Neuronal stem cell (in vitro differentiated cells): ENCODE results near the gene TMEM38B.

Experiments used
- DNase-seq: peaks from one replicate; pipeline ENCODE4 v3.0.0-alpha.2; 2013; ENCODE audit warnings: low spot score
- H2AFZ ChIP-seq: one replicate; pipeline ENCODE4 v1.6.1; 2013; ENCODE audit warnings: mild to moderate bottlenecking, low read length, inconsistent platforms
- H2AK5ac ChIP-seq: 2 replicates; pipeline ENCODE4 v1.6.1; 2013; ENCODE audit warnings: low read depth, mild to moderate bottlenecking, inconsistent platforms, low read length, moderate library complexity, mixed read lengths
- H2BK120ac ChIP-seq: 2 replicates; pipeline ENCODE4 v1.6.1; 2013; ENCODE audit warnings: low read depth, mild to moderate bottlenecking, inconsistent platforms, low read length, moderate library complexity, mixed read lengths
- H2BK12ac ChIP-seq: one replicate; pipeline ENCODE4 v1.6.1; 2013; ENCODE audit warnings: low read length, inconsistent platforms
- H2BK15ac ChIP-seq: 2 replicates; pipeline ENCODE4 v1.6.1; 2013; ENCODE audit warnings: mild to moderate bottlenecking, low read length, inconsistent platforms, mixed read lengths
- H2BK5ac ChIP-seq: one replicate; pipeline ENCODE4 v1.6.1; 2013; ENCODE audit warnings: inconsistent platforms, mild to moderate bottlenecking, low read length, moderate library complexity
- H3K14ac ChIP-seq: one replicate; pipeline ENCODE4 v1.6.1; 2013; ENCODE audit warnings: low read length, inconsistent platforms
- H3K18ac ChIP-seq: 2 replicates; pipeline ENCODE4 v1.6.1; 2013; ENCODE audit warnings: low read length, inconsistent platforms
- H3K23ac ChIP-seq: 2 replicates; pipeline ENCODE4 v1.6.1; 2013; ENCODE audit warnings: low read depth, mild to moderate bottlenecking, mixed read lengths, low read length, inconsistent platforms; ENCODE audit not compliant: poor library complexity
- H3K27ac ChIP-seq: replicated peaks from 3 replicates; pipeline ENCODE4 v1.5.1; 2013; ENCODE audit warnings: low read length, inconsistent platforms
- H3K27me3 ChIP-seq, 3 experiments: 2 replicates each; pipeline ENCODE4 v1.6.1; 2013; ENCODE audit warnings: low read length in 3 of 3, mild to moderate bottlenecking in 2 of 3, inconsistent platforms in 1 of 3, low read depth in 1 of 3, mixed read lengths in 1 of 3, moderate library complexity in 1 of 3; ENCODE audit not compliant: control insufficient read depth in 3 of 3, insufficient read depth in 3 of 3
- H3K36me3 ChIP-seq, 2 donors: replicated peaks in 1 of 2; 2 replicates each; pipeline ENCODE4 v1.6.1; 2013; ENCODE audit warnings: low read length in 2 of 2; ENCODE audit not compliant: control insufficient read depth in 2 of 2, insufficient read depth in 2 of 2
- H3K4ac ChIP-seq: 2 replicates; pipeline ENCODE4 v1.6.1; 2013; ENCODE audit warnings: inconsistent platforms, mild to moderate bottlenecking, low read length, moderate library complexity
- H3K4me1 ChIP-seq, 2 donors: 1 replicate in 1 of 2; 2 replicates in 1 of 2; pipeline ENCODE4 v1.6.1; 2013; ENCODE audit warnings: low read length in 2 of 2, low read depth in 1 of 2; ENCODE audit not compliant: control insufficient read depth in 2 of 2, insufficient read depth in 1 of 2
- H3K4me2 ChIP-seq: one replicate; pipeline ENCODE4 v1.6.1; 2013; ENCODE audit warnings: mild to moderate bottlenecking, low read length, inconsistent platforms; ENCODE audit not compliant: insufficient read depth, poor library complexity, severe bottlenecking
- H3K4me3 ChIP-seq, 2 donors: 2 replicates each; pipeline ENCODE4 v1.5.1; 2013; ENCODE audit warnings: low read length in 2 of 2, mild to moderate bottlenecking in 2 of 2, inconsistent platforms in 1 of 2, moderate library complexity in 1 of 2
- H3K79me1 ChIP-seq: one replicate; pipeline ENCODE4 v1.6.1; 2013; ENCODE audit warnings: low read depth, mild to moderate bottlenecking, inconsistent platforms, low read length, moderate library complexity
- H3K9ac ChIP-seq: one replicate; pipeline ENCODE4 v1.6.1; 2013; ENCODE audit warnings: mild to moderate bottlenecking, low read depth, low read length, inconsistent platforms; ENCODE audit not compliant: poor library complexity
- H3K9me3 ChIP-seq, 2 donors: replicated peaks in 1 of 2; 2 replicates each; pipeline versions ENCODE3 to v1.6.1; 2013; ENCODE audit warnings: low read length in 2 of 2, mild to moderate bottlenecking in 2 of 2, inconsistent platforms in 1 of 2, low read depth in 1 of 2, mixed read lengths in 1 of 2, moderate library complexity in 1 of 2; ENCODE audit not compliant: control insufficient read depth in 2 of 2, insufficient read depth in 1 of 2
- H4K8ac ChIP-seq: one replicate; pipeline ENCODE4 v1.6.1; 2013; ENCODE audit warnings: low read depth, mild to moderate bottlenecking, inconsistent platforms, low read length, moderate library complexity
- H4K91ac ChIP-seq: one replicate; pipeline ENCODE4 v1.6.1; 2013; ENCODE audit warnings: low read length, low read depth, mild to moderate bottlenecking, inconsistent platforms; ENCODE audit not compliant: poor library complexity
- whole genome bisulfite sequencing, 2 donors: extraction: QIAGEN DNeasy Blood & Tissue Kit; methylation state at CpG; one replicate each; pipeline ENCODE4 v1.1.7; 2013; ENCODE audit warnings: missing lambda C conversion rate in 2 of 2, mixed read lengths in 1 of 2; ENCODE audit not compliant: insufficient read length in 2 of 2, insufficient replicate concordance in 1 of 2; ENCODE audit errors: extremely low coverage in 2 of 2; 5-methylcytosine and 5-hydroxymethylcytosine counted together

Gene TMEM38B

DNA sequence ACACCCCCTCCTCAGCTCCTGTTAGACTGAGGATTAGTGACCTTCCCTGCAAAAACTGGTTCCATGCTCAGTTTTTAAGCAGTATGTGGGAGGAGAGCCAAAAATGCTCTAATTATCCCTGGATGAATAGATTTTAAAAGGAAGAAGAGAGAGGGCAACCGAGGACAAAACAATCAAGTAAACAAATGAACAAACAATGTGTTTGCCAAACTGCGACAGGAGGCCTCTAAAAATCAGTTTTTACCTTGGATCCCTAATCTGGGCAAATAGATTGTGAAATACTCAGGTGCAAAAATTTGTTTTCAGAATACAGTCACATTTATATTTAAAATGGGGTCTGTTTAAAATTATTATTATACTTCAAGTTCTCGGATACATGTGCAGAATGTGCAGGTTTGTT, 23.6 kb upstream of the TMEM38B start:
- Histone ChIP-seq H4K8ac (no peak overlapping the region), H2BK12ac (no peak overlapping the region), H2BK120ac (no peak overlapping the region), H3K36me3 (no peaks in the 10 kb centered on the region), H3K18ac (no peak overlapping the region), H3K14ac (no peak overlapping the region), H2BK15ac (no peak overlapping the region), H2AFZ (no peak overlapping the region), H3K9ac (no peak overlapping the region), H3K4me2 (no peak overlapping the region), H3K23ac (no peak overlapping the region), H2AK5ac (no peak overlapping the region), H3K4ac (no peak overlapping the region), H3K27me3 (peaks cover 0 to 3% (median 2%) of the 10 kb centered on the region in 3 experiments), H3K79me1 (no peaks in the 10 kb centered on the region), H3K27ac (no peak overlapping the region), H4K91ac (no peak overlapping the region), H2BK5ac (no peak overlapping the region), H3K4me1 (peaks cover 2 to 18% of the 10 kb centered on the region in 2 donors), H3K4me3 (no peak overlapping the region), H3K9me3 (no peaks in the 10 kb centered on the region)
- DNase-seq: no peak
- WGBS, 2 donors: no CpG with 5 or more reads among the region's 3 CpGs

DNA sequence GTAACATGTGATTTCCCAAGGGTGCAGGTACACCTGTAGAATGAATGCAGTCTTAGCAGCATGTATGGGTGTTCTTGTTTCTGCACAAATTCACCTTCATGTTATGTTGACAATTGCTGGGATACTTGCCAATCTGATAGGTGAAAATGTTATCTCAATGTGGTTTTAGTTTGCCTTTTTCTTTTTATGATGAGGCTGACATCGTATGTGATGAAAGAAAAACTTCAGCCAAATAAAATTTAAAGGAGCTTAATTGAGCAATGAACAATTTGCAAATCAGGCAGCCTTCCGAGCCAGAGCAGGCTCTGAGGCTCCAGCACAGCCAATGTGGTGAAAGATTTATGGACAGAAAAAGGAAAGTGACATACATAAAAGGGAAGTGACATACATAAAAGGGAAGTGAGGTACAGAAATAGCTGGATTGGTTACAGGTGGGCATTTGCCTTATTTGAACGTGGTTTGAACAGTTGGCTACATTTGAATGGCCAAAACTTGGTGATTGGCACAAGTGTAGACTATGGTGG, 21.6 kb upstream of the TMEM38B start:
- H4K91ac ChIP-seq: no peak overlapping the region
- H4K8ac ChIP-seq: no peak overlapping the region
- H3K36me3 ChIP-seq: no peaks in the 10 kb centered on the region
- peaks cover 0 to 3% (median 2%) of the 10 kb centered on the region in 3 experiments for H3K27me3 ChIP-seq
- no peak overlapping the region for H3K4me3 ChIP-seq
- H3K79me1 ChIP-seq: no peaks in the 10 kb centered on the region
- H3K18ac ChIP-seq: no peak overlapping the region
- no peak overlapping the region for H2AFZ ChIP-seq
- DNase-seq: no peak
- no peak overlapping the region for H3K4ac ChIP-seq
- no peak overlapping the region for H3K14ac ChIP-seq
- no peak overlapping the region for H2AK5ac ChIP-seq
- H3K9me3 ChIP-seq: no peaks in the 10 kb centered on the region
- no CpG with 5 or more reads among the region's 3 CpGs for whole genome bisulfite sequencing, 2 donors
- H2BK15ac ChIP-seq: no peak overlapping the region
- H3K9ac ChIP-seq: no peak overlapping the region
- H3K23ac ChIP-seq: no peak overlapping the region
- H3K4me2 ChIP-seq: no peak overlapping the region
- H3K4me1 ChIP-seq: peaks cover 9 to 16% of the 10 kb centered on the region in 2 donors
- H3K27ac ChIP-seq: no peak overlapping the region
- H2BK12ac ChIP-seq: no peak overlapping the region
- no peak overlapping the region for H2BK5ac ChIP-seq
- H2BK120ac ChIP-seq: no peak overlapping the region

DNA sequence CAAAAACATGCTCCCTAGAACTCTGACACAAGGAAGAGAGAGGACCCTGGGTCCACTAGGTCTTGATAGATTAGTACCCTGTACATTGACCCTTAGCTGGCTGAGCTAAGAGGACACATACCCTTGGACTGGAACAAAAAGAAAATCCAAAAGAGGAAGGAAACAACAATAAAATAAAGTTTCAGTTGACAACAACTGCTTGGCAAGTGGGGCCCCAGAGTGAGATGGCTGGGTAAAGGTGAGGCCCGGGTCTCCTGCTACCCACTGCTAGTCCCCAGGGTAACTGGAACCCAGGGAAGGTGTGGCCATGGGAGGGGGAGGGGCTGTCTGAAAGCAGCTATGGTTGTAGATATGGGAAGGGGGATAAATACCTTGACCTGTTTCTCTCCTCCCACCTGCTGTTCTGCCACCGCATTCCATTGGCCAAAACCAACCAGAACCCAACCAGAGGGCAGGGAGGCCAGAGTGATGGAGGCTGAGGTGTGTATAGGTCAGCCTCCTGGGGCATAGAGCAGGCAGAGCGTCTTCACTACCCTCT, 20.4 kb upstream of the TMEM38B start:
- Histone ChIP-seq H2BK120ac (no peak overlapping the region), H3K9ac (no peak overlapping the region), H4K8ac (no peak overlapping the region), H3K4me1 (peaks cover 7 to 24% of the 10 kb centered on the region in 2 donors), H3K27ac (no peak overlapping the region), H3K14ac (no peak overlapping the region), H3K23ac (no peak overlapping the region), H3K18ac (no peak overlapping the region), H3K9me3 (no peaks in the 10 kb centered on the region), H3K4me2 (no peak overlapping the region), H2BK15ac (no peak overlapping the region), H3K79me1 (no peaks in the 10 kb centered on the region), H4K91ac (no peak overlapping the region), H2BK5ac (no peak overlapping the region), H2BK12ac (no peak overlapping the region), H2AFZ (no peak overlapping the region), H3K36me3 (no peaks in the 10 kb centered on the region), H3K4me3 (no peak overlapping the region), H3K27me3 (peaks cover 0 to 3% (median 2%) of the 10 kb centered on the region in 3 experiments), H2AK5ac (no peak overlapping the region), H3K4ac (no peak overlapping the region)
- no CpG with 5 or more reads among the region's 3 CpGs for WGBS, 2 donors
- DNase-seq: no peak

DNA sequence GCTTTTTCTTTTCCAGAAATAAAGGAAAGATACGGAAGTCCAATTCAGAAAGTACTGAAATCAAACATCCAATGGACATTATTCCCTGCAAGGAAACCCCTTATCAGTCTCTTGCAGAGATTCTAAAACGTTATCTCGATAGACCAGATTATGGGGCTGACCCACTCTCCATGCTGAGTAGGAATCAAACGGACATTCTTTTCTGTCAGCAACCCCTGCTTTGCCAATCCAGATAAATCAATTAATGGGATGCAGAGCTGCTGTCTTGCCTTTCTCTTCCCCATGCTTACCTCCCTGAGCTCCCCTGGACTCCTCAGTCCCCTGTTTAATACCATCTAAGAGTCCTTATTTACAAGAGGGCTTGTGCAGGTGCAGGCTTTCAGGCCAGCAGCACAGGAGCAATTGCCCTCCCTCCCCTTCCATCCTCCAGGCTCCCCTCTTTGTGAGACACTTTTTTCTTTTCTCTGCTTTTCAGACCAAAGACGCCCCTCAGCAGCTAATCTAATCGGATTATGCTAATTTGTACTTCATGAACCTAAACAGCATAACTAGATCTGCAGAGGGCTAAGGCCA, 17.9 kb upstream of the TMEM38B start:
- Histone ChIP-seq H3K9ac (no peak overlapping the region), H3K14ac (no peak overlapping the region), H3K27me3 (peaks cover 0 to 2% (median 0%) of the 10 kb centered on the region in 3 experiments)

More for the DNA sequence above, 17.9 kb upstream of the TMEM38B start:
- Histone ChIP-seq H3K4me2 (no peak overlapping the region), H2BK5ac (no peak overlapping the region), H2BK12ac (no peak overlapping the region), H2AK5ac (no peak overlapping the region), H3K27ac (peak overlapping the region; percentile 23), H2BK15ac (no peak overlapping the region), H3K4me3 (no peak overlapping the region), H3K79me1 (no peaks in the 10 kb centered on the region), H3K23ac (no peak overlapping the region), H2BK120ac (no peak overlapping the region), H3K9me3 (no peaks in the 10 kb centered on the region), H4K8ac (no peak overlapping the region), H4K91ac (no peak overlapping the region), H2AFZ (peak overlapping the region; percentile 41), H3K4ac (no peak overlapping the region), H3K18ac (no peak overlapping the region), H3K4me1 (peaks cover 7 to 14% of the 10 kb centered on the region in 2 donors), H3K36me3 (no peaks in the 10 kb centered on the region)
- no CpG with 5 or more reads among the region's 6 CpGs for whole genome bisulfite sequencing, 2 donors
- peak; percentile 88 for DNase-seq
